ENCODE data around the gene ETFA. TPM values are rescaled to one million over a fixed set of nuclear protein-coding genes. Genes with fewer than 3 reads are reported as not detected.
A peak's percentile ranks its signal among the peaks of the same experiment; 100 is the strongest.
"Not testable (repeated sequence)": the region's sequence is repeated elsewhere in the genome, so short reads cannot be mapped to it uniquely, and the experiment has no call there.

The ETFA gene
- total RNA-seq, 3 donors from 2014 or later (not counting 1 experiment from before 2014, with no cell fraction given) = 71.9 to 93.1 (median 79.8) TPM

- Mint-ChIP-seq H3K4me3 (no peak overlapping the region), H3K27ac (no peak overlapping the region), H3K4me1 (peaks cover 25 to 34% of the 10 kb centered on the region in 2 donors), H3K9me3 (no peaks in the 10 kb centered on the region), H3K36me3 (no peaks in the 10 kb centered on the region), H3K27me3 (ENCODE audit: low read depth in 2 of 2) (no peaks in the 10 kb centered on the region)
- Histone ChIP-seq H3K9me3 (ENCODE audit: control insufficient read depth, insufficient read depth, low read length) (no peaks in the 10 kb centered on the region), H3K27me3 (ENCODE audit: control insufficient read depth, insufficient read depth, low read length) (no peaks in the 10 kb centered on the region), H3K4me1 (ENCODE audit: control insufficient read depth, insufficient read depth, low read length) (peaks cover 3% of the 10 kb centered on the region), H3K36me3 (ENCODE audit: control insufficient read depth, insufficient read depth, low read length) (peaks cover 3% of the 10 kb centered on the region), H3K4me3 (ENCODE audit: low read length) (no peak overlapping the region), H3K27ac (ENCODE audit: low read length) (no peak overlapping the region)
- no peak for TF ChIP-seq CTCF (IDR thresholded peaks at IDR 0.05)
- intact Hi-C loops (cut with micrococcal nuclease) = no loop called here
- 100% methylated on average over 1 of the region's 1 CpG for WGBS (ENCODE audit: insufficient coverage)
- DNase-seq = no peak
- ATAC-seq = no peak
Observed at GRCh38 chr15:76296849-76297248, 14.4 kb downstream of the ETFA start.

GRCh38 chr15:76294463-76294862 is 16.8 kb downstream of the ETFA start:
- H3K4me1 ChIP-seq (ENCODE audit: control insufficient read depth, insufficient read depth, low read length); H3K4me3 ChIP-seq (ENCODE audit: low read length); intact Hi-C loops (cut with micrococcal nuclease); ATAC-seq; DNase-seq; H3K36me3 Mint-ChIP-seq; H3K27ac ChIP-seq (ENCODE audit: low read length); H3K27me3 Mint-ChIP-seq (ENCODE audit: low read depth in 2 of 2); H3K4me3 Mint-ChIP-seq; H3K27ac Mint-ChIP-seq; H3K9me3 ChIP-seq (ENCODE audit: control insufficient read depth, insufficient read depth, low read length); H3K36me3 ChIP-seq (ENCODE audit: control insufficient read depth, insufficient read depth, low read length); H3K9me3 Mint-ChIP-seq; H3K27me3 ChIP-seq (ENCODE audit: control insufficient read depth, insufficient read depth, low read length): not testable (repeated sequence)
- H3K4me1 Mint-ChIP-seq = peaks cover 25 to 26% of the 10 kb centered on the region in 2 donors
- WGBS (ENCODE audit: insufficient coverage) = 100% methylated on average over 1 of the region's 1 CpG

GRCh38 chr15:76293361-76293760 is 17.9 kb downstream of the ETFA start:
- peak overlapping the region; percentile 10 to 68 for H3K27ac Mint-ChIP-seq
- Histone ChIP-seq H3K27ac (ENCODE audit: low read length) (no peak overlapping the region), H3K9me3 (ENCODE audit: control insufficient read depth, insufficient read depth, low read length) (no peaks in the 10 kb centered on the region), H3K4me1 (ENCODE audit: control insufficient read depth, insufficient read depth, low read length) (no peaks in the 10 kb centered on the region), H3K36me3 (ENCODE audit: control insufficient read depth, insufficient read depth, low read length) (peaks cover 3% of the 10 kb centered on the region), H3K4me3 (ENCODE audit: low read length) (no peak overlapping the region), H3K27me3 (ENCODE audit: control insufficient read depth, insufficient read depth, low read length) (no peaks in the 10 kb centered on the region)
- H3K4me1 Mint-ChIP-seq = peaks cover 25 to 26% of the 10 kb centered on the region in 2 donors
- ATAC-seq (no peak), DNase-seq (no peak)
- no peak for TF ChIP-seq CTCF (IDR thresholded peaks at IDR 0.05)
- intact Hi-C loops (cut with micrococcal nuclease) = no loop called here
- H3K36me3 Mint-ChIP-seq = no peaks in the 10 kb centered on the region
- H3K4me3 Mint-ChIP-seq = no peak overlapping the region
- no peaks in the 10 kb centered on the region for H3K27me3 Mint-ChIP-seq (ENCODE audit: low read depth in 2 of 2)
- H3K9me3 Mint-ChIP-seq = no peaks in the 10 kb centered on the region
- WGBS (ENCODE audit: insufficient coverage) = 43% methylated on average over 1 of the region's 1 CpG

- DNase-seq (no peak), ATAC-seq (no peak)
- intact Hi-C loops (cut with micrococcal nuclease) = loop anchor here (5.0 to 10.0 kb wide), 2 partner anchors 53 to 55 kb away; no protein-coding TSS in a partner anchor
- Mint-ChIP-seq H3K27ac (peak overlapping the region in 1 of 2 donors; percentile 60), H3K4me1 (peaks cover 24 to 26% of the 10 kb centered on the region in 2 donors), H3K4me3 (no peak overlapping the region), H3K36me3 (no peaks in the 10 kb centered on the region), H3K27me3 (ENCODE audit: low read depth in 2 of 2) (no peaks in the 10 kb centered on the region), H3K9me3 (no peaks in the 10 kb centered on the region)
- 94% methylated on average over 3 of the region's 3 CpGs for WGBS (ENCODE audit: insufficient coverage)
- TF ChIP-seq CTCF (IDR thresholded peaks at IDR 0.05) = no peak
- H3K27me3 ChIP-seq (ENCODE audit: control insufficient read depth, insufficient read depth, low read length) = no peaks in the 10 kb centered on the region
- H3K4me1 ChIP-seq (ENCODE audit: control insufficient read depth, insufficient read depth, low read length) = no peaks in the 10 kb centered on the region
- H3K9me3 ChIP-seq (ENCODE audit: control insufficient read depth, insufficient read depth, low read length) = no peaks in the 10 kb centered on the region
- no peak overlapping the region for H3K27ac ChIP-seq (ENCODE audit: low read length)
- no peak overlapping the region for H3K4me3 ChIP-seq (ENCODE audit: low read length)
- peaks cover 4% of the 10 kb centered on the region for H3K36me3 ChIP-seq (ENCODE audit: control insufficient read depth, insufficient read depth, low read length)
Observed at GRCh38 chr15:76289582-76289981, 21.7 kb downstream of the ETFA start.
